ENCODE measurements around the gene ALAS2. TPM values are rescaled to one million over a fixed set of nuclear protein-coding genes. Genes with fewer than 3 reads are reported as not detected.

The ALAS2 gene
- total and polyA plus RNA-seq, 3 experiments from 2014 or later, result not detected

DNA sequence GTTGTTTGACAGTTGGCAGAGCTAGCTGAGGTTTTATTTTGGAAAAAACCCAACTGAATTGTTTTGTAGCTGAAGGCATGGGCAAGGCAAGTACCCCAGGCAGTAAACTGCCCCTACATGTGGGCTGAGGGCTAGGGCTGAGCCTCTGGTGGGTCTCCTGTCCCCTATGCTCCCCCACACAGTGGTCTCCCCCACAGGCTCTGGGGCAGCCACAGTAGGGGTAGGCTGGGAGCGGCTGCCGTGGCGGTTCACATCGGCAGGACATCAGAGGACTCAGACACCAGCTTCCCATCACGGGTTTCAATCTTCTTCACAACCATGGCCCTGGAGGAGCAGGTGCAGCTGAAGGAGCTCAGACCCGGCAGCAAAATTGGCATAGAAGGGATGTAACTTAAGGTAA lies 10.7 kb upstream of the ALAS2 start:
- no peak for DNase-seq
- Histone ChIP-seq H3K4me1 (ENCODE audit: insufficient read depth, low read length) (no peaks in the 10 kb centered on the region), H3K4me3 (ENCODE audit: low read length) (no peak overlapping the region), H3K36me3 (ENCODE audit: insufficient read depth, low read length) (no peaks in the 10 kb centered on the region), H3K27ac (ENCODE audit: low read depth, low read length) (no peak overlapping the region), H3K9me3 (ENCODE audit: low read length) (no peaks in the 10 kb centered on the region), H3K27me3 (ENCODE audit: insufficient read depth, low read length, poor library complexity, severe bottlenecking) (no peaks in the 10 kb centered on the region)
- Mint-ChIP-seq H3K4me1 (no peaks in the 10 kb centered on the region), H3K36me3 (no peaks in the 10 kb centered on the region), H3K27me3 (no peaks in the 10 kb centered on the region), H3K27ac (no peak overlapping the region), H3K4me3 (no peak overlapping the region), H3K9me3 (no peaks in the 10 kb centered on the region)
- POLR2A ChIA-PET, result no interaction called here
- CTCF ChIA-PET, result no interaction called here

DNA sequence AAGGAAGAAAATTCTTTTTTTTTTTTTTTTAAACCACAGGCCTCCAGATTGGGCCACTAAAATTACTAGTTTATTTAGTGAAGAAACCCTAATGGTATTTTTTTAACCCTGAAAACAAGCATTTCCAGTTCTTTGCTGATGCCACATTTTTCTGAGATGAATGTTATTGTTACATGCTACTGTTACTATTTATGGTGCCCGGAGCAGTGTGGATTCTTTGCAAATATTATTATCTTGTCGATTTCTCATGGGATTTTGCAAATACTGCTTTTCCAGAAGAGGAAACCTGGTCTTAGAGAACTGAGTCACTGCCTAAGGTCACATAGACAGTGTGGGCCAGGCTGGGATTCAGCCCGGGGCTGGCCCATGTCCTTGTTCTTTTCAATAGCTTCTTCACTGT lies 8.7 kb upstream of the ALAS2 start:
- Histone ChIP-seq H3K27ac (ENCODE audit: low read depth, low read length) (no peak overlapping the region), H3K27me3 (ENCODE audit: insufficient read depth, low read length, poor library complexity, severe bottlenecking) (no peaks in the 10 kb centered on the region), H3K9me3 (ENCODE audit: low read length) (no peaks in the 10 kb centered on the region), H3K4me3 (ENCODE audit: low read length) (no peak overlapping the region), H3K4me1 (ENCODE audit: insufficient read depth, low read length) (no peaks in the 10 kb centered on the region), H3K36me3 (ENCODE audit: insufficient read depth, low read length) (no peaks in the 10 kb centered on the region)
- H3K36me3 Mint-ChIP-seq, result no peaks in the 10 kb centered on the region
- H3K27ac Mint-ChIP-seq, result no peak overlapping the region
- ChIA-PET CTCF (no interaction called here), POLR2A (no interaction called here)
- no peaks in the 10 kb centered on the region for H3K9me3 Mint-ChIP-seq
- no peaks in the 10 kb centered on the region for H3K4me1 Mint-ChIP-seq
- no peak for DNase-seq
- no peaks in the 10 kb centered on the region for H3K27me3 Mint-ChIP-seq
- H3K4me3 Mint-ChIP-seq, result no peak overlapping the region

- Mint-ChIP-seq H3K36me3 (no peaks in the 10 kb centered on the region), H3K27me3 (peaks cover 0 to 3% of the 10 kb centered on the region in 2 donors), H3K27ac (no peak overlapping the region), H3K4me3 (no peak overlapping the region), H3K9me3 (no peaks in the 10 kb centered on the region), H3K4me1 (no peaks in the 10 kb centered on the region)
- Histone ChIP-seq H3K27ac (ENCODE audit: low read depth, low read length) (no peak overlapping the region), H3K36me3 (ENCODE audit: insufficient read depth, low read length) (no peaks in the 10 kb centered on the region), H3K27me3 (ENCODE audit: insufficient read depth, low read length, poor library complexity, severe bottlenecking) (no peaks in the 10 kb centered on the region), H3K9me3 (ENCODE audit: low read length) (no peaks in the 10 kb centered on the region), H3K4me3 (ENCODE audit: low read length) (no peak overlapping the region), H3K4me1 (ENCODE audit: insufficient read depth, low read length) (no peaks in the 10 kb centered on the region)
- CTCF ChIA-PET, result no interaction called here
- no peak for DNase-seq
- POLR2A ChIA-PET, result no interaction called here
Observed at GRCh38 chrX:55033429-55033828, 2.7 kb upstream of the ALAS2 start.

DNA sequence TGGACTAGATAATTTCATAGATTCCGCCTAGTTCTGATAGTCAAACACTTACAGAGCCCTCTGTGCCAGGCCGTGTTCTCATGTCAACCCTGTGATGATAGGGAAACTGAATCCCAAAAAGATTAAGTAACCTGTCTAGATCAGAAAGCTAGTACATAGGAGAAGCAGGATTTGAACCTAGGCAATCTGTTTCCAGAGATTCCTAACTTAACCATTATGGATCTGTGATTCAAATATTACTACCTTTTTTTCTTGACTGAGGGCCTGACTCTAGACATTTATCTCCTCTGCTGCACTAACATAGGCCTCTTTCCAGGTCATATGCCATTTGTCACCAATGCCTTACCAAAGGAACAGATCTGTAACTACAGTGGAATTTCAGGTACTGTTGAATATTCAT lies 1.5 kb downstream of the ALAS2 start:
- no peaks in the 10 kb centered on the region for H3K27me3 ChIP-seq (ENCODE audit: insufficient read depth, low read length, poor library complexity, severe bottlenecking)
- H3K9me3 ChIP-seq (ENCODE audit: low read length), result no peaks in the 10 kb centered on the region
- Mint-ChIP-seq H3K36me3 (no peaks in the 10 kb centered on the region), H3K9me3 (no peaks in the 10 kb centered on the region), H3K27ac (no peak overlapping the region), H3K4me3 (no peak overlapping the region), H3K4me1 (no peaks in the 10 kb centered on the region), H3K27me3 (peaks cover 0 to 6% of the 10 kb centered on the region in 2 donors)
- H3K4me1 ChIP-seq (ENCODE audit: insufficient read depth, low read length), result no peaks in the 10 kb centered on the region
- ChIA-PET POLR2A (no interaction called here), CTCF (no interaction called here)
- no peak for DNase-seq
- no peak overlapping the region for H3K4me3 ChIP-seq (ENCODE audit: low read length)
- no peak overlapping the region for H3K27ac ChIP-seq (ENCODE audit: low read depth, low read length)
- no peaks in the 10 kb centered on the region for H3K36me3 ChIP-seq (ENCODE audit: insufficient read depth, low read length)

GRCh38 chrX:55028611-55029010 lies 2.2 kb downstream of the ALAS2 start:
- no peaks in the 10 kb centered on the region for H3K36me3 Mint-ChIP-seq
- H3K27ac Mint-ChIP-seq, result peak overlapping the region in 1 of 8 donors; percentile 2
- Histone ChIP-seq H3K4me3 (ENCODE audit: low read length) (no peak overlapping the region), H3K36me3 (ENCODE audit: insufficient read depth, low read length) (no peaks in the 10 kb centered on the region), H3K27ac (ENCODE audit: low read depth, low read length) (peak overlapping the region; percentile 7), H3K27me3 (ENCODE audit: insufficient read depth, low read length, poor library complexity, severe bottlenecking) (no peaks in the 10 kb centered on the region), H3K4me1 (ENCODE audit: insufficient read depth, low read length) (no peaks in the 10 kb centered on the region), H3K9me3 (ENCODE audit: low read length) (no peaks in the 10 kb centered on the region)
- H3K4me3 Mint-ChIP-seq, result no peak overlapping the region
- DNase-seq, result no peak
- H3K27me3 Mint-ChIP-seq, result peaks cover 0 to 6% of the 10 kb centered on the region in 2 donors
- no peaks in the 10 kb centered on the region for H3K4me1 Mint-ChIP-seq
- H3K9me3 Mint-ChIP-seq, result no peaks in the 10 kb centered on the region
- POLR2A ChIA-PET, result no interaction called here
- CTCF ChIA-PET, result no interaction called here

- H3K9me3 Mint-ChIP-seq, result no peaks in the 10 kb centered on the region
- ChIA-PET POLR2A (no interaction called here), CTCF (no interaction called here)
- DNase-seq, result no peak
- Histone ChIP-seq H3K4me1 (ENCODE audit: insufficient read depth, low read length) (no peaks in the 10 kb centered on the region), H3K4me3 (ENCODE audit: low read length) (no peak overlapping the region), H3K36me3 (ENCODE audit: insufficient read depth, low read length) (no peaks in the 10 kb centered on the region), H3K27me3 (ENCODE audit: insufficient read depth, low read length, poor library complexity, severe bottlenecking) (no peaks in the 10 kb centered on the region), H3K9me3 (ENCODE audit: low read length) (no peaks in the 10 kb centered on the region), H3K27ac (ENCODE audit: low read depth, low read length) (peak overlapping the region; percentile 7)
- no peaks in the 10 kb centered on the region for H3K36me3 Mint-ChIP-seq
- no peak overlapping the region for H3K4me3 Mint-ChIP-seq
- H3K27me3 Mint-ChIP-seq, result peaks cover 0 to 6% of the 10 kb centered on the region in 2 donors
- H3K27ac Mint-ChIP-seq, result no peak overlapping the region
- no peaks in the 10 kb centered on the region for H3K4me1 Mint-ChIP-seq
Observed at GRCh38 chrX:55028040-55028439, 2.7 kb downstream of the ALAS2 start.

DNA sequence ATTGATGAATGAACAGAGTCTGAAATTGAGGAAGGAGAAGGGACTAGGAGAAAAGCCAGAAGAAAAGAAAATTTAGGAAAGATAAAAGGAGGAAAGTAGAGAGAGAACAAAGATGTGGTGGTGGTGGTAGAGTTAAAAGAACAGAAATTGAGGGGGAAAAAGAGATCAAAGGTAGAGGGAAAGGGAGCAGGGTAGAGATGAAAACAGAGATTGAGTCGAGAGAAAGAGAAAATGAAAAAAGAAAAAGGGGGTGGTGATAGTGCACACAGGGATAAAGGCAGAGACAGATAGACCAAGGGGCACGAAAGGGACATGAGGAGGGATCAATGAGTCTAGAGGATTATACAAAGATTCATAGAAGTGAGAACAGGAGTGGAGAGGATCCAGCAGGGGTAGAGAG lies 3.9 kb downstream of the ALAS2 start:
- Mint-ChIP-seq H3K27ac (no peak overlapping the region), H3K4me1 (no peaks in the 10 kb centered on the region), H3K27me3 (peaks cover 0 to 6% of the 10 kb centered on the region in 2 donors), H3K36me3 (no peaks in the 10 kb centered on the region), H3K9me3 (no peaks in the 10 kb centered on the region), H3K4me3 (no peak overlapping the region)
- Histone ChIP-seq H3K9me3 (ENCODE audit: low read length) (no peaks in the 10 kb centered on the region), H3K27me3 (ENCODE audit: insufficient read depth, low read length, poor library complexity, severe bottlenecking) (no peaks in the 10 kb centered on the region), H3K4me3 (ENCODE audit: low read length) (no peak overlapping the region), H3K27ac (ENCODE audit: low read depth, low read length) (no peak overlapping the region), H3K36me3 (ENCODE audit: insufficient read depth, low read length) (no peaks in the 10 kb centered on the region), H3K4me1 (ENCODE audit: insufficient read depth, low read length) (no peaks in the 10 kb centered on the region)
- ChIA-PET POLR2A (no interaction called here), CTCF (no interaction called here)
- no peak for DNase-seq

- H3K27me3 Mint-ChIP-seq, result peaks cover 0 to 3% of the 10 kb centered on the region in 2 donors
- CTCF ChIA-PET, result no interaction called here
- no peaks in the 10 kb centered on the region for H3K9me3 Mint-ChIP-seq
- Histone ChIP-seq H3K4me3 (ENCODE audit: low read length) (no peak overlapping the region), H3K27me3 (ENCODE audit: insufficient read depth, low read length, poor library complexity, severe bottlenecking) (no peaks in the 10 kb centered on the region), H3K4me1 (ENCODE audit: insufficient read depth, low read length) (no peaks in the 10 kb centered on the region), H3K9me3 (ENCODE audit: low read length) (no peaks in the 10 kb centered on the region), H3K36me3 (ENCODE audit: insufficient read depth, low read length) (no peaks in the 10 kb centered on the region), H3K27ac (ENCODE audit: low read depth, low read length) (no peak overlapping the region)
- H3K36me3 Mint-ChIP-seq, result no peaks in the 10 kb centered on the region
- DNase-seq, result no peak
- no peak overlapping the region for H3K27ac Mint-ChIP-seq
- POLR2A ChIA-PET, result no interaction called here
- H3K4me1 Mint-ChIP-seq, result no peaks in the 10 kb centered on the region
- no peak overlapping the region for H3K4me3 Mint-ChIP-seq
Observed at GRCh38 chrX:55026143-55026542, 4.6 kb downstream of the ALAS2 start.

GRCh38 chrX:55014897-55015299 lies 15.9 kb downstream of the ALAS2 start:
- Mint-ChIP-seq H3K9me3 (no peaks in the 10 kb centered on the region), H3K4me3 (no peak overlapping the region), H3K27ac (no peak overlapping the region), H3K36me3 (no peaks in the 10 kb centered on the region), H3K4me1 (no peaks in the 10 kb centered on the region), H3K27me3 (peaks cover 0 to 4% of the 10 kb centered on the region in 2 donors)
- Histone ChIP-seq H3K4me1 (ENCODE audit: insufficient read depth, low read length) (no peaks in the 10 kb centered on the region), H3K4me3 (ENCODE audit: low read length) (no peak overlapping the region), H3K27me3 (ENCODE audit: insufficient read depth, low read length, poor library complexity, severe bottlenecking) (no peaks in the 10 kb centered on the region), H3K27ac (ENCODE audit: low read depth, low read length) (no peak overlapping the region), H3K9me3 (ENCODE audit: low read length) (no peaks in the 10 kb centered on the region), H3K36me3 (ENCODE audit: insufficient read depth, low read length) (no peaks in the 10 kb centered on the region)
- CTCF ChIA-PET, result no interaction called here
- POLR2A ChIA-PET, result no interaction called here
- no peak for DNase-seq
